KMS-11 (cell line): ENCODE results near the gene PCSK2.

Experiments used
- H2AFZ ChIP-seq: fragments of 200-600 bp; sonication (generic); 2 replicates; pipeline ENCODE4 v1.6.1; 2016; ENCODE audit warnings: antibody characterized with exemption, mixed run types, low read depth
- H3K27ac ChIP-seq: fragments of 200-600 bp; sonication (generic); 2 replicates; pipeline ENCODE4 v1.6.1; 2016; ENCODE audit warnings: mild to moderate bottlenecking, mixed run types
- H3K27me3 ChIP-seq: fragments of 200-600 bp; sonication (generic); 2 replicates; pipeline ENCODE4 v1.6.1; 2017; ENCODE audit warnings: mild to moderate bottlenecking, low read depth, mixed run types, moderate library complexity; ENCODE audit not compliant: insufficient read depth
- H3K36me3 ChIP-seq: fragments of 200-600 bp; sonication (generic); 2 replicates; pipeline ENCODE4 v1.6.1; 2017; ENCODE audit warnings: mild to moderate bottlenecking, mixed run types; ENCODE audit not compliant: insufficient read depth
- H3K4me1 ChIP-seq: fragments of 200-600 bp; sonication (generic); 2 replicates; pipeline ENCODE4 v1.6.1; 2016; ENCODE audit warnings: mild to moderate bottlenecking, low read depth, mixed run types; ENCODE audit not compliant: poor library complexity, severe bottlenecking
- H3K4me2 ChIP-seq: fragments of 200-600 bp; sonication (generic); 2 replicates; pipeline ENCODE4 v1.7.0; 2016; ENCODE audit warnings: mild to moderate bottlenecking, mixed run types
- H3K4me3 ChIP-seq: fragments of 200-600 bp; sonication (generic); IDR thresholded peaks from 2 replicates; pipeline ENCODE4 v1.6.1; 2017; ENCODE audit warnings: low read depth, low read length, mixed read lengths; ENCODE audit not compliant: insufficient read depth
- H3K79me2 ChIP-seq: fragments of 200-600 bp; sonication (generic); 2 replicates; pipeline ENCODE4 v1.6.1; 2016; ENCODE audit warnings: low read depth, mixed run types; ENCODE audit not compliant: insufficient read depth
- H3K9ac ChIP-seq: fragments of 200-600 bp; sonication (generic); 2 replicates; pipeline ENCODE4 v1.6.1; 2016; ENCODE audit warnings: mild to moderate bottlenecking, mixed run types
- H4K20me1 ChIP-seq: fragments of 200-600 bp; sonication (generic); 2 replicates; pipeline ENCODE4 v1.6.1; 2016; ENCODE audit warnings: mild to moderate bottlenecking, mixed run types; ENCODE audit not compliant: insufficient read depth
- TF ChIP-seq, protein P1 (sequence below): fragments of 200-600 bp; sonication (generic); conservative IDR thresholded peaks from 2 replicates; pipeline ENCODE4 v1.6.1; 2017; ENCODE audit warnings: low read depth, mild to moderate bottlenecking, antibody characterized with exemption, low read length, moderate library complexity, mixed read lengths

Gene PCSK2

DNA sequence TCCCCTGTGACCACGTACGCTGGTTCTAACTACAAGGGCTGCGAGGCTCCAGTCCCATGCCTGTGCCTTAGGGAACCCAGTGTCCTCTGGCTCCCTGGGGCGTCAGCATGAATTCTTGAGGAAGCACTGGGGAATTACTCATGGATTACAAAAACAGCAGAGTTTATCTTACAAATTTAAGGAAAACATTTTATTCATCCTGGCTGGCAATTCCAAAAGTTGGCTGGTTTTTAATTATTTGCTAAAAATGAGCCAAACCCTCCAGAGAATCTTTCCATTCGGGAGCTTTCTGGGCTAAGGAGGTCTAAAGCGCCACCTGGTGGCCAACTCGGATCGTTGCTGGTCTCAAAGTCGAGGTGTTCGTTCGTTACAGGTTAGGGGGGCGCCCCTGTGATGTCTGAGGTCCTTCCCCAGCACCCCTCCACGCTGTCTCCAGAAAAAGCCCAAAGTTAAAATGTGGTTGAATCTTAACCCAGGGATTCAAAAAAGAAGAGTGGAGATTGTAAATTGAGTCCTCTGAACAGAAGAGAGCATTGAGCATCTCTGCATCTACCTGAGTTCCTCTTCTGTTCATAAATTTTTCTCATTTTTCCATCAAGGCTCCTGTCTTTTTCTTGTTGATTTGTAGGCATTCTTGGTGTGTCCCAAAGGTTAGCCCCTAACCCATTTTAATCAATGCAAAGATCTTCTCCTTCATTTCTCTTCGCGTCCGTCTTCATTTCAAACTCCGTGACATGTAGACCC lies 205.0 kb downstream of the PCSK2 start:
- Histone ChIP-seq H4K20me1 (no peaks in the 10 kb centered on the region), H3K9ac (no peak overlapping the region), H3K4me2 (no peak overlapping the region), H3K4me1 (no peaks in the 10 kb centered on the region), H3K27ac (no peak overlapping the region), H3K27me3 (no peaks in the 10 kb centered on the region), H3K79me2 (no peaks in the 10 kb centered on the region), H2AFZ (0 out of 2 replicates have a peak overlapping the region, but pooled peaks have one; percentile 4), H3K4me3 (no peak overlapping the region), H3K36me3 (no peaks in the 10 kb centered on the region)
- TF ChIP-seq, protein P1, sequence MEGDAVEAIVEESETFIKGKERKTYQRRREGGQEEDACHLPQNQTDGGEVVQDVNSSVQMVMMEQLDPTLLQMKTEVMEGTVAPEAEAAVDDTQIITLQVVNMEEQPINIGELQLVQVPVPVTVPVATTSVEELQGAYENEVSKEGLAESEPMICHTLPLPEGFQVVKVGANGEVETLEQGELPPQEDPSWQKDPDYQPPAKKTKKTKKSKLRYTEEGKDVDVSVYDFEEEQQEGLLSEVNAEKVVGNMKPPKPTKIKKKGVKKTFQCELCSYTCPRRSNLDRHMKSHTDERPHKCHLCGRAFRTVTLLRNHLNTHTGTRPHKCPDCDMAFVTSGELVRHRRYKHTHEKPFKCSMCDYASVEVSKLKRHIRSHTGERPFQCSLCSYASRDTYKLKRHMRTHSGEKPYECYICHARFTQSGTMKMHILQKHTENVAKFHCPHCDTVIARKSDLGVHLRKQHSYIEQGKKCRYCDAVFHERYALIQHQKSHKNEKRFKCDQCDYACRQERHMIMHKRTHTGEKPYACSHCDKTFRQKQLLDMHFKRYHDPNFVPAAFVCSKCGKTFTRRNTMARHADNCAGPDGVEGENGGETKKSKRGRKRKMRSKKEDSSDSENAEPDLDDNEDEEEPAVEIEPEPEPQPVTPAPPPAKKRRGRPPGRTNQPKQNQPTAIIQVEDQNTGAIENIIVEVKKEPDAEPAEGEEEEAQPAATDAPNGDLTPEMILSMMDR, result peak; percentile 91

DNA sequence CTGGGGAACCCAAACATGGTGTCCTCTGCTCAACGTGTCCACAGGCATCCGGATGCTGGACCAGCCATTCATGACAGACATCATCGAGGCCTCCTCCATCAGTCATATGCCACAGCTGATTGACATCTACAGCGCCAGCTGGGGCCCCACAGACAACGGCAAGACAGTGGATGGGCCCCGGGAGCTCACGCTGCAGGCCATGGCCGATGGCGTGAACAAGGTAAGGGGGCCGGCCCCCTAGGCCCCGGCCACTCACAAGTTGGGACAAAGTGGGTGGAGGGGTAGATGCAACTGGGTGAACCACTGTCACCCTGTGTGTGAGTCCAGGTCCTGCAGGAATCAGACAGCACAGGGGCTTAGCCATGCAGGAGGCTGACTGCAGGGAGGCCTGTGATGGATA lies 209.8 kb downstream of the PCSK2 start:
- Histone ChIP-seq H3K4me2 (no peak overlapping the region), H4K20me1 (no peaks in the 10 kb centered on the region), H3K79me2 (no peaks in the 10 kb centered on the region), H2AFZ (no peak overlapping the region), H3K4me1 (no peaks in the 10 kb centered on the region), H3K9ac (no peak overlapping the region), H3K4me3 (no peak overlapping the region), H3K27ac (no peak overlapping the region), H3K36me3 (no peaks in the 10 kb centered on the region), H3K27me3 (no peaks in the 10 kb centered on the region)
- TF ChIP-seq, protein P1, result no peak

DNA sequence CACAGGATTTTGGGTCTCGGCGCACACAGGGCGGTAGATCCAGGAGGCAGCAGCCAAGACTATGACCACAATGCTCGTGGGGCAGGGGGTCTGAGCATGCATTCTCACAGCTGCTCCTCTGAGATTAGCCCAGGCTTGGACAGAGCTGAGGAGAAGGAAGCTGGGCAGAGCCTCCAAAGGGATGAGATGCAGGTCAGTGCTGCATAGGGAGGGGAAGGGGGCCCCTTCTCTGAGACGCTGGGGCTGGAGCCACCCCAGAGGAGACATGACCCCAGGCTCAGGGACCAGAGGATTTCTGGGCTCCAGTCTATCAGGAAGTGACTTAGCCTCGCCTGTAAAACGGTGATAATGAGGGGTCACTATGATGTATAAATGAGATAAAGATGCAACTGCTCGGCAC lies 210.4 kb downstream of the PCSK2 start:
- Histone ChIP-seq H3K4me1 (no peaks in the 10 kb centered on the region), H2AFZ (no peak overlapping the region), H3K27me3 (no peaks in the 10 kb centered on the region)

DNA sequence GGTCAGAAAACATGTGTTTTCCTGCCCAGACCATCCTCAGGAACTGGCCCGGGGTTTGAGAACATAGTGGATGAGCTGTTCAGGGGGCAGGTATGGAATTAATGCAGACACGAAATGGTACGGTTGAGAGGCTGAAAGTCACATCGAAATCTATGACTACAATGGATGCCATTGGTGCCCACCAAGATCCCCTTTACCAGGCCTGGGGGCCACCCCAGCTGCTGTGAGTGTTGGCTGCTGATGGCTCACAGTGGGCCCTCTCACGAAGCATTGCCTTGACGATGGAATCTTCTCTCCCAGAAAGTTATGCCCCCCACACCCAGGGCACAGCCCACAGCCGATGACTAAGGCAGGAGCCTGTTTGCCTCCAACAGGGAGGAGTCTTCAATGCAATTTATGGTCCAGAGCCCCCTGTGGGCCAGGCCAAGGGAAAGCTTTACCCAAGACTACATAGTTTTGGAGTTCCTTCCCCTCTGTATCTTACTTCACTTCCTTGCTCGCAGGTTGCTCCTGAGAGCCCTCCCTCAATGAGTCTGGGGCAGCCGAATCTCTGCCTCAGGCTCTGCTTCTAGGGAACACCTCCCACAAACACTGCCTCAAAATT lies 211.7 kb downstream of the PCSK2 start:
- TF ChIP-seq, protein P1, result no peak

More for the DNA sequence above, 210.4 kb downstream of the PCSK2 start:
- Histone ChIP-seq H3K9ac (no peak overlapping the region), H3K4me3 (no peak overlapping the region), H3K27ac (no peak overlapping the region), H3K79me2 (no peaks in the 10 kb centered on the region), H3K36me3 (no peaks in the 10 kb centered on the region), H3K4me2 (no peak overlapping the region), H4K20me1 (no peaks in the 10 kb centered on the region)
- TF ChIP-seq, protein P1, result no peak

More for the DNA sequence above, 211.7 kb downstream of the PCSK2 start:
- H3K9ac ChIP-seq, result no peak overlapping the region
- no peaks in the 10 kb centered on the region for H3K4me1 ChIP-seq
- no peaks in the 10 kb centered on the region for H3K36me3 ChIP-seq
- H2AFZ ChIP-seq, result no peak overlapping the region
- no peaks in the 10 kb centered on the region for H3K79me2 ChIP-seq
- no peak overlapping the region for H3K4me3 ChIP-seq
- no peaks in the 10 kb centered on the region for H4K20me1 ChIP-seq
- H3K4me2 ChIP-seq, result no peak overlapping the region
- no peak overlapping the region for H3K27ac ChIP-seq
- H3K27me3 ChIP-seq, result no peaks in the 10 kb centered on the region
